Measurements from ENCODE around the gene ADAMTS13. TPM values are rescaled to one million over a fixed set of nuclear protein-coding genes. Genes with fewer than 3 reads are reported as not detected.

ADAMTS13 gene
- total RNA-seq, 1 donor from 2014 or later: 0.53 TPM

DNA sequence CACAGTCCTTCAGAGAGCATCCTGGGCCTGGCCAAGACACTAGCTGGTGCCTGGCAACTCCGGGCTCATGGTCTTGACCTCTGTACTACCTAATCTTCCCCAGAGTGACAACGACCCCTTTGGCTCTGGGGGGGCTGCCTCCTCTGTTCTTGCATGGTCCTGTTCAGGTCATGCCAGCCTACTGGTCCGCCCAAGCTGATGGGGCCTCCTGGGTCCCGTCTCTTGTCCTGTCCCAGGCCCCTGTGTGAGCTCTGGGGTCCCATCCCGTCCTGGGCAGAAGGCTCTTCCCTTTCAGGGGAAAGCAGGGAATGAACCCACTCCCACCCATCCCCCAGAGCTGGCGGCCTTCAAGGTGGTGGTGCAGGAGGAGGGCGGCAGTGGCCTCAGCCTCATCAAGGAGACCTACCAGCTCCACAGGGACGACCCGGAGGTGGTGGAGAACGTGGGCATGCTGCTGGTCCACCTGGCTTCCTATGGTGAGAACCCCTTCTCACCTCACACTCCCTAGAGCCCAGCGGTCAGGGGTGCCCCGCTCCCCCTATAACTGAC lies 17.6 kb upstream of the ADAMTS13 start:
- Histone ChIP-seq H3K4me3 (ENCODE audit: low read depth, low read length) (no peak overlapping the region), H3K36me3 (ENCODE audit: control insufficient read depth, insufficient read depth, low read length) (peaks cover 16% of the 10 kb centered on the region), H3K27me3 (ENCODE audit: control insufficient read depth, insufficient read depth, low read length) (no peaks in the 10 kb centered on the region)
- FAIRE-seq (no peak), DNase-seq (ENCODE audit: low read depth) (no peak)
- TF ChIP-seq, protein P1, sequence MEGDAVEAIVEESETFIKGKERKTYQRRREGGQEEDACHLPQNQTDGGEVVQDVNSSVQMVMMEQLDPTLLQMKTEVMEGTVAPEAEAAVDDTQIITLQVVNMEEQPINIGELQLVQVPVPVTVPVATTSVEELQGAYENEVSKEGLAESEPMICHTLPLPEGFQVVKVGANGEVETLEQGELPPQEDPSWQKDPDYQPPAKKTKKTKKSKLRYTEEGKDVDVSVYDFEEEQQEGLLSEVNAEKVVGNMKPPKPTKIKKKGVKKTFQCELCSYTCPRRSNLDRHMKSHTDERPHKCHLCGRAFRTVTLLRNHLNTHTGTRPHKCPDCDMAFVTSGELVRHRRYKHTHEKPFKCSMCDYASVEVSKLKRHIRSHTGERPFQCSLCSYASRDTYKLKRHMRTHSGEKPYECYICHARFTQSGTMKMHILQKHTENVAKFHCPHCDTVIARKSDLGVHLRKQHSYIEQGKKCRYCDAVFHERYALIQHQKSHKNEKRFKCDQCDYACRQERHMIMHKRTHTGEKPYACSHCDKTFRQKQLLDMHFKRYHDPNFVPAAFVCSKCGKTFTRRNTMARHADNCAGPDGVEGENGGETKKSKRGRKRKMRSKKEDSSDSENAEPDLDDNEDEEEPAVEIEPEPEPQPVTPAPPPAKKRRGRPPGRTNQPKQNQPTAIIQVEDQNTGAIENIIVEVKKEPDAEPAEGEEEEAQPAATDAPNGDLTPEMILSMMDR (IDR thresholded peaks at IDR 0.05; ENCODE audit: insufficient read depth, low read length, severe bottlenecking): no peak

DNA sequence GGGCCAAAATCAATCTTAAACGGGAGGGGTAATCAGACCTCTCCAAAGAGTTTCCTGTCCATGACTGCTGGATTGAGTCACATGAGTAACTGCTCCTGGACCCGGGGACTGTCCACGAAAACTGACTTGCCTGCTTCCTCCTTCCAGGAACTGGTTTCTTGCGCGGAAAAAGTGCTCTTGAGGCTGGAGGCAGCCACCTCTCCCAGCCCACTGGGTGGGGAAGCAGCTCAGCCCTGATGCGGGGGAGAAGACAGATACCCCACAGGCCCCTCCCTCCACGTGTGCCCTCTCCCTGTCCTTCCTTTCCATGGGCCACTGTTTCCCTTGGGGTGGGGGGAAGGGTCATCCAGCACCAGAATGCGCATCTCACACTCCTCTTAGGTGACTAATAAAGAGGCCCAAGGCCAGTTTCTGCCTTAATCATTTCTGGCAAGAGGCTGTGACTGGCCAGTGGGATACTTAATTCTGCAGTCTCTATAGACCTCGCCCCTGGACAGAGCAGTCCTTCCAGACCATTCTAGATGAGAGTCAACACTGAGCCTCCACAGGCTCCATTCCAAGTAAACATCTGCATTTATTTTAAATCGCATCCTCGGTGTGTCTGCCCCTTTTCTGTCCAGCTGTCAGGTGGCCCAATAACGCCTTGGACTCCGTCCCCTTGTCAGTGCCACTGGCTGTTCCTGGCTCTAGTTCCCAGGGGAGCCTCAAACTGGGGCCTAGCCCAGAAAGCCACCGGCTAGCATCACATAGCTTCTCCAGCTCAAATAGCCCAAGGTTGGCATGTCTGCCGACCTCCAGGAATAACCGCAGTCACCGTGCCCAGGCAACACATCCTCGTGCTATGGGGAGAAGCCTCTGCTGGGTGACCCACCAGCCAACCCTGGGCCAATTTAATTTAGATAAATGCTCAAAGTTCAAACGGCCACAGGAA lies 16.4 kb upstream of the ADAMTS13 start:
- Histone ChIP-seq H3K27me3 (ENCODE audit: control insufficient read depth, insufficient read depth, low read length) (no peaks in the 10 kb centered on the region), H3K4me3 (ENCODE audit: low read depth, low read length) (no peak overlapping the region), H3K36me3 (ENCODE audit: control insufficient read depth, insufficient read depth, low read length) (peaks cover 26% of the 10 kb centered on the region)
- FAIRE-seq: no peak
- TF ChIP-seq, protein P1 (IDR thresholded peaks at IDR 0.05; ENCODE audit: insufficient read depth, low read length, severe bottlenecking): no peak
- DNase-seq (ENCODE audit: low read depth): no peak

DNA sequence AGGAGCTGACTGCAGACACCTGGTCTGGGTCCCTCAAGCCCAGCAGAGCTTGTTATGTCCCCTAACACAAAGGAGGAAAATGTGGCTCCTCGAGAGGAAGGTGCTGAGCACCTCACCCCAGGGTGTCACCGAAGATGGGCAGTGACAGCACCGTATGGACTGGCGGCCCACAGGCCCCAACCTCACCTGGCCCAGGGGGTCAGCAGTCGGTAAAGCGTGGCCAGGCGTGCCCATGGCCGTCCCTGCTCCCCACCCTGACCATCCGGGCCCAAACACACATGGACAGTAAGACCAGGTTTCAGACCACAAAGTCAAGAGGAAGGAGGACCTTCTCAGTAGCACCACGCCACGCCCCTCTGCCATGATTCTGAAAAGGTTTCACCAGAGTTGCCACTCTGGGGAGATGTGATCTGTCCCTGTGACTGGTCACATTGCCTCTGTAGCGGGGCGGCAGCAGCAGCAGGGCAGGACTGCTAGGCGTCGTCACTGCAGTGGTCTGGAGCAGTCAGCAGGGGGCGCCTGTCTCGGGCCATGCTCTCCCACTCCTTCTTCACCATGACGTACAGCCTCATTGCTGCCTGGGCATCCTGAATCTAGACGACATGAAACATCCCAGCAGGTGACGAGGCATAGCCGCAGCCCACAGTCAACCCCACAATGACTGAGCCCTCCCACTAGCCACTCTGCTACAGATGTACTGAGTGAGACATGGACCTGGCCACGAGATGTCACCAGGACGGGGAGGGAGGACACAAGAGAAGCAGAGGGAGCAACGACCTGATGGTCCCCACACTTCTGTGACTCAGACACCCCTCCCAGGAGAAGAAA lies 15.5 kb upstream of the ADAMTS13 start:
- peaks cover 27% of the 10 kb centered on the region for H3K36me3 ChIP-seq (ENCODE audit: control insufficient read depth, insufficient read depth, low read length)
- TF ChIP-seq, protein P1 (IDR thresholded peaks at IDR 0.05; ENCODE audit: insufficient read depth, low read length, severe bottlenecking): peak; percentile 99
- no peaks in the 10 kb centered on the region for H3K27me3 ChIP-seq (ENCODE audit: control insufficient read depth, insufficient read depth, low read length)
- peak; percentile 95 for FAIRE-seq
- H3K4me3 ChIP-seq (ENCODE audit: low read depth, low read length): no peak overlapping the region
- peak; percentile 62 for DNase-seq (ENCODE audit: low read depth)

DNA sequence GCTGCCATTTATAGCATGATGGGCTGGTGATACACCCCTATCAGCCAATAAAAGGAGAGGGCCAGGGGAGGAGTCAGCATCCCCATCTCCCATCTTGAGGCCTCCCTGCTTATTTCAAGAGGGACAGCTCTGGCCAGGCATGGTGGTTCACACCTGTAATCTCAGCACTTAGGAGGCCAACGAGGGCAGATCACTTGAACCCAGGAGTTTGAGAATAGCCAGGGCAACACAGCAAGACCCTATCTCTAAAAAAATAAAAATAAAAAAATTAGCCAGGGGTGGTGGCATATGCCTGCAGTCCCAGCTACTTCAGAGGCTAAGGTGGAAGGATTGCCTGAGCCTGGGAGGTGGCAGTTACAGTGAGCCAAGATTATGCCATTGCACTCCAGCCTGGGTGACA lies 14.1 kb upstream of the ADAMTS13 start:
- no peak overlapping the region for H3K4me3 ChIP-seq (ENCODE audit: low read depth, low read length)
- FAIRE-seq (no peak), DNase-seq (ENCODE audit: low read depth) (no peak)
- no peaks in the 10 kb centered on the region for H3K27me3 ChIP-seq (ENCODE audit: control insufficient read depth, insufficient read depth, low read length)
- peaks cover 33% of the 10 kb centered on the region for H3K36me3 ChIP-seq (ENCODE audit: control insufficient read depth, insufficient read depth, low read length)
- TF ChIP-seq, protein P1 (IDR thresholded peaks at IDR 0.05; ENCODE audit: insufficient read depth, low read length, severe bottlenecking): no peak

DNA sequence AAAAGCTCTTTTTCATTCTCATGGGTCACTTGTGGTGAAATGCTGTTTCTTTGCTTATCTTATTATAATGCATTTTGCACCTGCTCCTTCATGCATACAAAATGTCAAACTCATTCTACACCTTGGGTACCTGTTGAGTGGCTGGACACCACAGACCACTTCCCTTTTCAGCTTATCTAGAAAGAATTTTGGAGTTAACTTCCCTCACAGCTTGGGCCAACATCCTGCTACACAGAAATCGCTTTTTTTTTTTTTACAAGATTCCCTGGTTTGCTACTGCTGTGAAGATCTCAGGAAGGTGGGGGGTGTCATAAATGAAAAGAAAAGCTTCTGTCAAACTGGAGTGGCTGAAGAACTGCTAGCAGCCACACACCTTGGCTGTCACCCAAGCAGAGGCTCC lies 7.0 kb upstream of the ADAMTS13 start:
- Histone ChIP-seq H3K4me3 (ENCODE audit: low read depth, low read length) (no peak overlapping the region), H3K36me3 (ENCODE audit: control insufficient read depth, insufficient read depth, low read length) (peaks cover 20% of the 10 kb centered on the region), H3K27me3 (ENCODE audit: control insufficient read depth, insufficient read depth, low read length) (no peaks in the 10 kb centered on the region)
- DNase-seq (ENCODE audit: low read depth): no peak
- FAIRE-seq: no peak
- TF ChIP-seq, protein P1 (IDR thresholded peaks at IDR 0.05; ENCODE audit: insufficient read depth, low read length, severe bottlenecking): no peak
